ENCODE measurements around the gene MYO3B.
A peak's percentile ranks its signal among the peaks of the same experiment; 100 is the strongest.

MYO3B gene

DNA sequence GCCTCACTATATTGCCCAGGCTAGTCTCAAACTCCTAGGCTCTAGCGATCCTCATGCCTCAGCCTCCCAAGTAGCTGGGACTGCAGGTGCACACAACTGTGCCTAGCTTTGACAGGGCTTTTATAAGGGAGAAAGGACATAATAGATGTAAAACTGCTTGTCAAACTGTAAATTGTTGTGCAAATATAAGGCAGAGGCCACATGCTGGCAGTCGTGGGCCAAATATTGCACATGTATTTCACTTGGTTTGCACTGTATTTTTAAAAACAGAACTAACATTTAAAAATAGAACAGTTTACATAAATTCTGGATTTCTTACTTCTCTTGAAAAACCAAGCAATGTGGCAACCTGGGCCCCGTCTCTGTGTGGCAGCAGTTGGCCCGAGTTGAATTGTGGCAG is 31.2 kb upstream of the MYO3B start:
- Histone ChIP-seq H4K5ac (ENCODE audit: low read length) (no peak overlapping the region), H3K79me1 (ENCODE audit: low read length) (no peaks in the 10 kb centered on the region), H3K27me3 (ENCODE audit: insufficient read depth, low read length, poor library complexity) (no peaks in the 10 kb centered on the region), H3K79me2 (ENCODE audit: control insufficient read depth, insufficient read depth, low read length) (no peaks in the 10 kb centered on the region), H3K23ac (ENCODE audit: low read length) (no peak overlapping the region), H2BK5ac (ENCODE audit: low read length) (no peak overlapping the region), H3K27ac (ENCODE audit: low read depth, low read length) (no peak overlapping the region), H3K9ac (ENCODE audit: low read length) (no peak overlapping the region), H3K4ac (ENCODE audit: low read depth, low read length) (no peak overlapping the region), H4K8ac (ENCODE audit: low read depth, low read length) (no peak overlapping the region), H3K36me3 (ENCODE audit: control insufficient read depth, insufficient read depth, low read length) (no peaks in the 10 kb centered on the region), H2BK15ac (replicated peaks; ENCODE audit: low read depth) (no peak overlapping the region), H2BK120ac (ENCODE audit: low read depth, low read length) (no peak overlapping the region), H3K56ac (ENCODE audit: low read length) (no peak overlapping the region), H2AK5ac (ENCODE audit: low read length) (no peak overlapping the region), H3K4me3 (ENCODE audit: low read length) (no peak overlapping the region), H3K4me2 (ENCODE audit: low read length) (no peak overlapping the region), H3K4me1 (ENCODE audit: control insufficient read depth, low read depth, low read length) (peaks cover 9% of the 10 kb centered on the region), H3K18ac (ENCODE audit: low read length) (no peak overlapping the region)
- no peak for DNase-seq
- no CpG with 5 or more reads among the region's 4 CpGs for whole genome bisulfite sequencing (ENCODE audit: extremely low coverage, insufficient coverage, low lambda C conversion rate)

DNA sequence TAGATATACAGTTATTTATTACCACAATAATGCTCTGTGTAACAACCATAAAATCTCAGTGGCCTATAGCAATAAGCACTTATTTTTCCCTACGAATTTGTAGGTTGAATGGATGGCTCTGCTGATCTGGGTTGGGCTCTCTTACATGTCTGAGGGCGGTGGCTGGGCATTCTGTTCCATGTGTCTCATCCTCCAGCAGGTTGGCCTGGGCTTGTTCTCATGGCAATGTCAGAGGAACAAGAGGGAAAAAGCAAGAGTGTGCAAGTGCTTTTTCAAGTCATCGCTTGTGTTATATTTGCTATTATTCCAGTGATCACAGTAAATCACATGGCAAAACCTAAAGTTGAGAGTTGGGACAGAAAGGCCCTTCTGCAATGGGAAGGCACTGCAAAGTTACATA is 30.4 kb upstream of the MYO3B start:
- no peak overlapping the region for H3K18ac ChIP-seq (ENCODE audit: low read length)
- H4K8ac ChIP-seq (ENCODE audit: low read depth, low read length), result no peak overlapping the region
- WGBS (ENCODE audit: extremely low coverage, insufficient coverage, low lambda C conversion rate), result no CpG with 5 or more reads among the region's 3 CpGs
- DNase-seq, result no peak
- H3K27ac ChIP-seq (ENCODE audit: low read depth, low read length), result no peak overlapping the region
- H2BK5ac ChIP-seq (ENCODE audit: low read length), result no peak overlapping the region
- no peaks in the 10 kb centered on the region for H3K79me2 ChIP-seq (ENCODE audit: control insufficient read depth, insufficient read depth, low read length)
- H3K79me1 ChIP-seq (ENCODE audit: low read length), result no peaks in the 10 kb centered on the region
- H2AK5ac ChIP-seq (ENCODE audit: low read length), result no peak overlapping the region
- peaks cover 5% of the 10 kb centered on the region for H3K4me1 ChIP-seq (ENCODE audit: control insufficient read depth, low read depth, low read length)
- no peak overlapping the region for H3K56ac ChIP-seq (ENCODE audit: low read length)
- H3K9ac ChIP-seq (ENCODE audit: low read length), result no peak overlapping the region
- no peak overlapping the region for H2BK15ac ChIP-seq (replicated peaks; ENCODE audit: low read depth)
- H3K23ac ChIP-seq (ENCODE audit: low read length), result no peak overlapping the region
- no peak overlapping the region for H2BK120ac ChIP-seq (ENCODE audit: low read depth, low read length)
- no peak overlapping the region for H4K5ac ChIP-seq (ENCODE audit: low read length)
- no peak overlapping the region for H3K4me3 ChIP-seq (ENCODE audit: low read length)
- H3K4me2 ChIP-seq (ENCODE audit: low read length), result no peak overlapping the region
- H3K27me3 ChIP-seq (ENCODE audit: insufficient read depth, low read length, poor library complexity), result no peaks in the 10 kb centered on the region
- no peak overlapping the region for H3K4ac ChIP-seq (ENCODE audit: low read depth, low read length)
- H3K36me3 ChIP-seq (ENCODE audit: control insufficient read depth, insufficient read depth, low read length), result no peaks in the 10 kb centered on the region

DNA sequence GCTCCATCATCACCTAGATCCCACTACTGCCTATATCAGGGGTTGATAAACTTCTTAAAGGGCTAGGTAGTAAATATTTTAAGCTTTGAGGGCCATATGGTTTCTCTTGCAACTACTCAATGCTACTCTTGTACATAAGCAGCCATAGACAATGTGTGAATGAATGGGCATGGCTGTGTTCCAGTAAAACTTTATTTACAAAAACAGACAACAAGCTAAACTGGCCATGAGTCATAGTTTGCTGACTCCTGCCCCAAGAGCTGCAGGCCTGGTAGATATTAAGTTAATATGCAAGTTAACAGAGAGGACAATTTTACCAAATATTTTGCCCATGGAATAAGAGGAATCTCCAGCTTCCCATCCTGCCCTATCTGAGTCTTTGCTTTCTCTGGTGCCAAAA is 29.8 kb upstream of the MYO3B start:
- no peak overlapping the region for H3K18ac ChIP-seq (ENCODE audit: low read length)
- H3K27me3 ChIP-seq (ENCODE audit: insufficient read depth, low read length, poor library complexity), result no peaks in the 10 kb centered on the region
- no peak overlapping the region for H2AK5ac ChIP-seq (ENCODE audit: low read length)
- no peak overlapping the region for H2BK120ac ChIP-seq (ENCODE audit: low read depth, low read length)
- H3K36me3 ChIP-seq (ENCODE audit: control insufficient read depth, insufficient read depth, low read length), result no peaks in the 10 kb centered on the region
- peaks cover 1% of the 10 kb centered on the region for H3K4me1 ChIP-seq (ENCODE audit: control insufficient read depth, low read depth, low read length)
- H3K79me1 ChIP-seq (ENCODE audit: low read length), result no peaks in the 10 kb centered on the region
- H3K79me2 ChIP-seq (ENCODE audit: control insufficient read depth, insufficient read depth, low read length), result no peaks in the 10 kb centered on the region
- H3K23ac ChIP-seq (ENCODE audit: low read length), result no peak overlapping the region
- H3K27ac ChIP-seq (ENCODE audit: low read depth, low read length), result no peak overlapping the region
- H3K56ac ChIP-seq (ENCODE audit: low read length), result no peak overlapping the region
- H3K4me3 ChIP-seq (ENCODE audit: low read length), result no peak overlapping the region
- H2BK5ac ChIP-seq (ENCODE audit: low read length), result no peak overlapping the region
- DNase-seq, result no peak
- H4K8ac ChIP-seq (ENCODE audit: low read depth, low read length), result no peak overlapping the region
- no peak overlapping the region for H3K9ac ChIP-seq (ENCODE audit: low read length)
- H3K4ac ChIP-seq (ENCODE audit: low read depth, low read length), result no peak overlapping the region
- H2BK15ac ChIP-seq (replicated peaks; ENCODE audit: low read depth), result no peak overlapping the region
- no peak overlapping the region for H4K5ac ChIP-seq (ENCODE audit: low read length)
- no peak overlapping the region for H3K4me2 ChIP-seq (ENCODE audit: low read length)

DNA sequence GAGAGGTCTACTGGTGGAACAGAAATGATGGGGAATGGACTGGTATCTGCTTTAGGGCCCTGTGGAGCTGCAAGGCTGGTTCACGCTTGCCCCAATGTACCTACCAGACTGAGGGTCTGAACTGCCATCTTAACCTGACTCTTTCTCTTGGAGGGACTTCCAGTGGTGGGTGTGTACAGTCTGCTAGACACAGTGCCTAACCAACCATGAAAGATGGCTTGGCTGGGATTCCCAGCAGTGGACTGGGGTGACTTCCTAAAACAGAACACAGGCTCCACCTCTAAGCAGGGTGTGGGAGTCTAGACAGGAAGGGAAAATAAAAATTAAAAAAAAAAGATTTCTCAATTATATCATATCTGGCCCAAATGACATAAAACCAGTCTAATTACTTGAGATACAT is 25.5 kb upstream of the MYO3B start:
- no peak overlapping the region for H3K9ac ChIP-seq (ENCODE audit: low read length)
- no peak overlapping the region for H3K56ac ChIP-seq (ENCODE audit: low read length)
- H4K5ac ChIP-seq (ENCODE audit: low read length), result no peak overlapping the region
- no peak overlapping the region for H3K27ac ChIP-seq (ENCODE audit: low read depth, low read length)
- H3K23ac ChIP-seq (ENCODE audit: low read length), result no peak overlapping the region
- H3K79me1 ChIP-seq (ENCODE audit: low read length), result no peaks in the 10 kb centered on the region
- H3K4me3 ChIP-seq (ENCODE audit: low read length), result no peak overlapping the region
- H3K79me2 ChIP-seq (ENCODE audit: control insufficient read depth, insufficient read depth, low read length), result no peaks in the 10 kb centered on the region
- H3K36me3 ChIP-seq (ENCODE audit: control insufficient read depth, insufficient read depth, low read length), result no peaks in the 10 kb centered on the region
- no peak for DNase-seq
- no peak overlapping the region for H3K4ac ChIP-seq (ENCODE audit: low read depth, low read length)
- H3K18ac ChIP-seq (ENCODE audit: low read length), result no peak overlapping the region
- no CpG with 5 or more reads among the region's 1 CpG for WGBS (ENCODE audit: extremely low coverage, insufficient coverage, low lambda C conversion rate)
- no peaks in the 10 kb centered on the region for H3K27me3 ChIP-seq (ENCODE audit: insufficient read depth, low read length, poor library complexity)
- H2BK120ac ChIP-seq (ENCODE audit: low read depth, low read length), result no peak overlapping the region
- peaks cover 10% of the 10 kb centered on the region for H3K4me1 ChIP-seq (ENCODE audit: control insufficient read depth, low read depth, low read length)
- no peak overlapping the region for H2BK5ac ChIP-seq (ENCODE audit: low read length)
- H4K8ac ChIP-seq (ENCODE audit: low read depth, low read length), result no peak overlapping the region
- H2BK15ac ChIP-seq (replicated peaks; ENCODE audit: low read depth), result no peak overlapping the region
- H3K4me2 ChIP-seq (ENCODE audit: low read length), result no peak overlapping the region
- H2AK5ac ChIP-seq (ENCODE audit: low read length), result no peak overlapping the region

DNA sequence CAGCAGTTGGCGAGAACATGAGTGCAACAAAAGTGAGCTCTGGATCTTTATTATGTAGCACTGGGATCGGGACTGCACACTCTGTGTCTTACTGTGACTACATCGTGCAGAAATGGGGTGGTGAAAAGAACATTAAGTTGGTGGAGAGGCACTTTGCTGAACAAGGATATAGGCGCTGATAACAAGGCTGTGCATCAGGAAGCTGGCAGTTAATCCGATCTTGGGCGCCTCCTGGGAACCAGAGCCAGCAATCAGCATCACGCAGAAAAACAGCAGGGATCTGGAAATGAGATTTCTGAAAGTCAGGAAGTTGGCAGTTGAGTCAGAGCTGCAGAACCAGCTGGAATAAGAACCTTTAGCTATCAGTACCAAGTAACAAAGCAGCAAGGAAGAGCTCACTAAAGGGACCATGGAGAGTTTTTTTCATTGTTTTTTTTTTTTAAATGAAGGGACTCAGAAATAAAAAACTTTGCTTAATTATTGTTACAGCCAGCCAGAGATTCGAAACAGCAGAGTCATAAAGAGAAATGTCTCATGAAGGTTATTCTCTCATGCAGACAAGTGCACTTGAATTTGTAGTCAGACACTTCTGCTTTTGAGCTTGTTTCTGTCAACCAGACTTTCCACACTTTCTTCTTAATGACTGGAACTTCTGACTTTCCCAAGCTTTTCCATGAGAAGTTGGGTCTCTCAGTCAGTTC is 22.8 kb upstream of the MYO3B start:
- peak overlapping the region; percentile 30 for H3K9ac ChIP-seq (ENCODE audit: low read length)
- no peak overlapping the region for H3K23ac ChIP-seq (ENCODE audit: low read length)
- H3K4me2 ChIP-seq (ENCODE audit: low read length), result no peak overlapping the region
- H4K8ac ChIP-seq (ENCODE audit: low read depth, low read length), result no peak overlapping the region
- H4K5ac ChIP-seq (ENCODE audit: low read length), result no peak overlapping the region
- no CpG with 5 or more reads among the region's 8 CpGs for WGBS (ENCODE audit: extremely low coverage, insufficient coverage, low lambda C conversion rate)
- H3K18ac ChIP-seq (ENCODE audit: low read length), result peak overlapping the region; percentile 77
- H2BK15ac ChIP-seq (replicated peaks; ENCODE audit: low read depth), result no peak overlapping the region
- no peak overlapping the region for H3K4me3 ChIP-seq (ENCODE audit: low read length)
- no peak overlapping the region for H2AK5ac ChIP-seq (ENCODE audit: low read length)
- no peaks in the 10 kb centered on the region for H3K79me1 ChIP-seq (ENCODE audit: low read length)
- DNase-seq, result peak; percentile 91
- H3K56ac ChIP-seq (ENCODE audit: low read length), result peak overlapping the region; percentile 51
- H3K36me3 ChIP-seq (ENCODE audit: control insufficient read depth, insufficient read depth, low read length), result no peaks in the 10 kb centered on the region
- peaks cover 10% of the 10 kb centered on the region for H3K4me1 ChIP-seq (ENCODE audit: control insufficient read depth, low read depth, low read length)
- H3K4ac ChIP-seq (ENCODE audit: low read depth, low read length), result no peak overlapping the region
- H2BK5ac ChIP-seq (ENCODE audit: low read length), result peak overlapping the region; percentile 76
- H3K27me3 ChIP-seq (ENCODE audit: insufficient read depth, low read length, poor library complexity), result no peaks in the 10 kb centered on the region
- H3K27ac ChIP-seq (ENCODE audit: low read depth, low read length), result peak overlapping the region; percentile 75
- no peaks in the 10 kb centered on the region for H3K79me2 ChIP-seq (ENCODE audit: control insufficient read depth, insufficient read depth, low read length)
- H2BK120ac ChIP-seq (ENCODE audit: low read depth, low read length), result peak overlapping the region; percentile 75

DNA sequence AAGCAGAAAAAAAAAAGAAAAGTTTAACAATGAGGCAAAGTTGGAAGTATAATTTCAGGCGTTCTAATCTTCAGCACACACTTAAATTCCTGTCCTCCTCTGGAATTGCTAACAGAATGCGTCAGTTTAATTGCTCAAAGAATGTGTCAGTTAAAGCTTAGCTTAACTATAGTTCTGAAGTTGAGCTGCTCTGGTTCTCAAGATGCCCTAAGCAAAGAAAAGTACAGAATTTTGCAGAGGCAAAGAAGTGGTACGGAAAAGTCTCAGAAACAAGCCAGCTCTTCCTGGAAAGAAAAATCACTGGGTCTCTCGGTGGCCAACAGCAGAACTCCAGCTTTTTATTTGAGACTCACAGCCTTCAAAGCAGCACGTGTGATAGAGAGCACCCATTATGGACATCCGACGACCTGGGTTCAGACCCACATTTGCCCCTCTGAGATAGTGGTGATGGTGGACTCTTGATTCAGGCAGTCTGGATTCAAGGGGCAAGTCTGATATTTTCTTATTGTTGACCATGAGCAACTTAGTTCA is 22.2 kb upstream of the MYO3B start:
- Histone ChIP-seq H4K5ac (ENCODE audit: low read length) (no peak overlapping the region), H3K4me2 (ENCODE audit: low read length) (no peak overlapping the region), H2BK120ac (ENCODE audit: low read depth, low read length) (peak overlapping the region; percentile 75), H3K36me3 (ENCODE audit: control insufficient read depth, insufficient read depth, low read length) (no peaks in the 10 kb centered on the region), H4K8ac (ENCODE audit: low read depth, low read length) (no peak overlapping the region), H3K18ac (ENCODE audit: low read length) (peak overlapping the region; percentile 77), H2AK5ac (ENCODE audit: low read length) (no peak overlapping the region), H2BK5ac (ENCODE audit: low read length) (peak overlapping the region; percentile 76), H2BK15ac (replicated peaks; ENCODE audit: low read depth) (no peak overlapping the region), H3K79me1 (ENCODE audit: low read length) (no peaks in the 10 kb centered on the region), H3K27ac (ENCODE audit: low read depth, low read length) (peak overlapping the region; percentile 75), H3K79me2 (ENCODE audit: control insufficient read depth, insufficient read depth, low read length) (no peaks in the 10 kb centered on the region), H3K9ac (ENCODE audit: low read length) (peak overlapping the region; percentile 30), H3K4me3 (ENCODE audit: low read length) (no peak overlapping the region), H3K4me1 (ENCODE audit: control insufficient read depth, low read depth, low read length) (peaks cover 10% of the 10 kb centered on the region), H3K27me3 (ENCODE audit: insufficient read depth, low read length, poor library complexity) (no peaks in the 10 kb centered on the region), H3K23ac (ENCODE audit: low read length) (no peak overlapping the region), H3K56ac (ENCODE audit: low read length) (peak overlapping the region; percentile 51), H3K4ac (ENCODE audit: low read depth, low read length) (no peak overlapping the region)
- DNase-seq, result peak; percentile 32
- WGBS (ENCODE audit: extremely low coverage, insufficient coverage, low lambda C conversion rate), result no CpG with 5 or more reads among the region's 7 CpGs
